ENCODE results near the gene COQ9.

GRCh38 chr16:57462978-57463362 is 15.7 kb downstream of the COQ9 start:
- TF ChIP-seq POLR2AphosphoS5 (IDR thresholded peaks at IDR 0.05) (no peak), POLR2A (IDR thresholded peaks at IDR 0.05) (no peak), CTCF (IDR thresholded peaks at IDR 0.05) (no peak)
